Gastroesophageal sphincter (tissue), 3 donors: ENCODE data around the gene C2CD2.

ENCODE experiments used
- EP300 ChIP-seq: sonication (generic); formaldehyde crosslinking; IDR thresholded peaks from one replicate; pipeline ENCODE4 v1.6.1; 2017; ENCODE audit warnings: antibody characterized with exemption, mild to moderate bottlenecking
- POLR2A ChIP-seq, 2 donors: fragments of 450-650 bp; IDR thresholded peaks; one replicate each; pipeline ENCODE4 v1.6.1; 2017; ENCODE audit warnings: antibody characterized with exemption in 2 of 2, mild to moderate bottlenecking in 2 of 2, moderate library complexity in 1 of 2
- POLR2AphosphoS5 ChIP-seq: sonication (generic); formaldehyde crosslinking; IDR thresholded peaks from one replicate; pipeline ENCODE4 v1.6.1; 2017; ENCODE audit warnings: antibody characterized with exemption
- TF ChIP-seq, protein P1 (sequence below), 4 experiments: fragments of 200-600 bp in 2 of 4; fragments of 450-650 bp in 2 of 4; sonication (generic) in 1 of 4; IDR thresholded peaks; one replicate each; pipeline ENCODE4 v1.5.1; 2017 to 2019; ENCODE audit warnings: antibody characterized with exemption in 4 of 4, mild to moderate bottlenecking in 2 of 4, moderate library complexity in 2 of 4

DNA sequence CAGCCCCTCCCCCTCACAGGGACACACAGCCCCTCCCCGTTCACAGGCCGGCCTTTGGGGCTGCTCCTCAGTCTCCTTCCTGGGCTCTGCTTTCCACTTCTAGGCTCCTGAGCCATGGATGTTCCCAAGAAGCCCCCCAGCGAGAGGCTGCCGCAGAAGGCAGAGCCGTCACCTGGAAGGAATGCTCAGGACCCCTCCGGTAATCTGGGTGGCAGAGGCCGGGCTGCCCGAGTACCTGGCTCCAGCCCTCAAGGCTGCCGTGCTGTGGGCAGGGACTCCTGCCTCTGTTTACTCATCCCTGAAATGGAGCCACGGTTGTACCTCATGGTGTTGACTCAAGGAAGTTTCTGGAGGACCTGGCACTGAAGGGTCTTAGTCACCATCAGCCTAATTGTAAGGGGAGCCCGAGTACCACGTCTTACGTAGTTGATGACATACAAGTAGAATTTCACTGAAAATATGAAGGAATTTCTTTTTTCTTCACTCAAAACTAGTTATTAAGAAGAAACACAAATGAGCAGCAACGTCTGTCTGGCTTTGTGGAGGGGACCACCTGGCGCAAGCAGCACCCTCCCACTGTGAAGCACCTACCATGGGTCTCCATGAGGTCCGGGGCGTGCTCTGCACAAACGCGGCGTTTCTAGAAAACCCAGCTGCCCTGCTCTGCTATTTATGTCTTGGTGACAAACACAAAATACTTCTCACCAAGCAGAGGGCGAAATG, 108.3 kb downstream of the C2CD2 start:
- TF ChIP-seq, protein P1, sequence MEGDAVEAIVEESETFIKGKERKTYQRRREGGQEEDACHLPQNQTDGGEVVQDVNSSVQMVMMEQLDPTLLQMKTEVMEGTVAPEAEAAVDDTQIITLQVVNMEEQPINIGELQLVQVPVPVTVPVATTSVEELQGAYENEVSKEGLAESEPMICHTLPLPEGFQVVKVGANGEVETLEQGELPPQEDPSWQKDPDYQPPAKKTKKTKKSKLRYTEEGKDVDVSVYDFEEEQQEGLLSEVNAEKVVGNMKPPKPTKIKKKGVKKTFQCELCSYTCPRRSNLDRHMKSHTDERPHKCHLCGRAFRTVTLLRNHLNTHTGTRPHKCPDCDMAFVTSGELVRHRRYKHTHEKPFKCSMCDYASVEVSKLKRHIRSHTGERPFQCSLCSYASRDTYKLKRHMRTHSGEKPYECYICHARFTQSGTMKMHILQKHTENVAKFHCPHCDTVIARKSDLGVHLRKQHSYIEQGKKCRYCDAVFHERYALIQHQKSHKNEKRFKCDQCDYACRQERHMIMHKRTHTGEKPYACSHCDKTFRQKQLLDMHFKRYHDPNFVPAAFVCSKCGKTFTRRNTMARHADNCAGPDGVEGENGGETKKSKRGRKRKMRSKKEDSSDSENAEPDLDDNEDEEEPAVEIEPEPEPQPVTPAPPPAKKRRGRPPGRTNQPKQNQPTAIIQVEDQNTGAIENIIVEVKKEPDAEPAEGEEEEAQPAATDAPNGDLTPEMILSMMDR (IDR thresholded peaks at IDR 0.05): no peak
- TF ChIP-seq EP300: no peak
- no peak for TF ChIP-seq POLR2A (IDR thresholded peaks at IDR 0.05)
- no peak for TF ChIP-seq POLR2AphosphoS5
